Purkinje cell (primary cell): ENCODE data around the gene SRBD1. TPM values are rescaled to one million over a fixed set of nuclear protein-coding genes. Genes with fewer than 3 reads are reported as not detected.

ENCODE experiments used
- polyA plus RNA-seq: library from polyadenylated mRNA; unstranded; fragments of >200 nt; fragmentation: Nextera tagmentation; gene quantifications from 2 replicates; pipeline ENCODE4 v1.2.1, GENCODE V29; 2014

The SRBD1 gene
- 6.4 and 8.5 TPM in 2 replicates for polyA plus RNA-seq

GRCh38 chr2:45611020-45611859 is at the start of gene SRBD1:
Gene SRBD1, minus strand, starts transcription at chr2:45611267. Its CDS starts 5,826 bp downstream, at chr2:45605441.

GRCh38 chr2:45651415-45652089 is 40.5 kb upstream of the SRBD1 start, which contains the start of gene PRKCE:
Gene PRKCE, plus strand, starts transcription at chr2:45651675.

Other genes with a start within 250 kb of the SRBD1 start
- gene PRKCE, start 40.4 kb upstream of the SRBD1 start, polyA plus RNA-seq: 1.0 and 7.6 TPM in 2 replicates